Neural progenitor cell (in vitro differentiated cells): Measurements from ENCODE around the gene ARMC10. TPM values are rescaled to one million over a fixed set of nuclear protein-coding genes. Genes with fewer than 3 reads are reported as not detected.
"Not testable (repeated sequence)": the region's sequence is repeated elsewhere in the genome, so short reads cannot be mapped to it uniquely, and the experiment has no call there.

Experiments used
- DNase-seq: peaks from one replicate; pipeline ENCODE4 v3.0.0-alpha.2; 2016; ENCODE audit warnings: low spot score
- H2AFZ ChIP-seq: fragments of 200-600 bp; sonication (generic); replicated peaks from 2 replicates; pipeline ENCODE4 v1.6.1; 2016; ENCODE audit warnings: antibody characterized with exemption
- H3F3A ChIP-seq: fragments of 200-600 bp; sonication (generic); 2 replicates; pipeline ENCODE4 v1.6.1; 2016; ENCODE audit warnings: antibody characterized with exemption, low read depth
- H3K27ac ChIP-seq: fragments of 200-600 bp; sonication (generic); 2 replicates; pipeline ENCODE4 v1.5.1; 2016; ENCODE audit warnings: mild to moderate bottlenecking
- H3K27me3 ChIP-seq: fragments of 200-600 bp; sonication (generic); 2 replicates; pipeline ENCODE4 v1.6.1; 2016; ENCODE audit warnings: mild to moderate bottlenecking, moderate library complexity
- H3K36me3 ChIP-seq: fragments of 200-600 bp; sonication (generic); 2 replicates; pipeline ENCODE4 v1.5.1; 2016
- H3K4me1 ChIP-seq: fragments of 200-600 bp; sonication (generic); 2 replicates; pipeline ENCODE4 v1.6.1; 2016; ENCODE audit warnings: mixed run types
- H3K4me2 ChIP-seq: fragments of 200-600 bp; sonication (generic); 2 replicates; pipeline ENCODE4 v1.6.1; 2016
- H3K4me3 ChIP-seq: fragments of 200-600 bp; sonication (generic); 2 replicates; pipeline ENCODE4 v1.5.1; 2016
- H3K79me2 ChIP-seq: fragments of 200-600 bp; sonication (generic); 2 replicates; pipeline ENCODE4 v1.6.1; 2016; ENCODE audit warnings: low read depth
- H3K9ac ChIP-seq: fragments of 200-600 bp; sonication (generic); 2 replicates; pipeline ENCODE4 v1.6.1; 2016
- H3K9me3 ChIP-seq: fragments of 200-600 bp; sonication (generic); 2 replicates; pipeline ENCODE4 v1.5.1; 2016; ENCODE audit warnings: low read depth
- H4K20me1 ChIP-seq: fragments of 200-600 bp; sonication (generic); 2 replicates; pipeline ENCODE4 v1.6.1; 2016; ENCODE audit warnings: low read depth
- H3K27ac Mint-ChIP-seq: 3 replicates; pipeline ENCODE4 v1.8.0; 2021; ENCODE audit warnings: mixed read lengths
- H3K27me3 Mint-ChIP-seq: 2 replicates; pipeline ENCODE4 v1.8.0; 2022; ENCODE audit warnings: low read depth, mild to moderate bottlenecking, inconsistent platforms, moderate library complexity, mixed read lengths; ENCODE audit not compliant: insufficient read depth
- H3K36me3 Mint-ChIP-seq: 3 replicates; pipeline ENCODE4 v1.8.0; 2021; ENCODE audit warnings: mixed read lengths
- H3K4me1 Mint-ChIP-seq: 3 replicates; pipeline ENCODE4 v1.8.0; 2021; ENCODE audit warnings: mixed read lengths
- H3K4me3 Mint-ChIP-seq: 3 replicates; pipeline ENCODE4 v1.8.0; 2021; ENCODE audit warnings: mild to moderate bottlenecking, moderate library complexity, mixed read lengths
- H3K9me3 Mint-ChIP-seq: 3 replicates; pipeline ENCODE4 v1.8.0; 2020; ENCODE audit warnings: mixed read lengths
- EZH2 ChIP-seq: fragments of 200-600 bp; sonication (generic); IDR thresholded peaks from 2 replicates; pipeline ENCODE4 v1.6.1; 2017; ENCODE audit warnings: antibody characterized with exemption, mild to moderate bottlenecking, moderate library complexity
- EZH2phosphoT487 ChIP-seq: fragments of 200-600 bp; sonication (generic); IDR thresholded peaks from 2 replicates; pipeline ENCODE4 v1.6.1; 2017; ENCODE audit warnings: antibody characterized with exemption
- total RNA-seq: library from RNA; depleted of rRNA; stranded (reverse); fragments of >200 nt; gene quantifications from 2 replicates; pipeline ENCODE4 v1.2.3, GENCODE V29; 2015; ENCODE audit warnings: low replicate concordance
- TF ChIP-seq, protein P1 (sequence below): fragments of 200-600 bp; sonication (generic); IDR thresholded peaks from 2 replicates; pipeline ENCODE4 v1.5.1; 2017; ENCODE audit warnings: antibody characterized with exemption, mild to moderate bottlenecking

ARMC10 gene
- total RNA-seq, 1 donor from 2014 or later = 56.5 TPM

DNA sequence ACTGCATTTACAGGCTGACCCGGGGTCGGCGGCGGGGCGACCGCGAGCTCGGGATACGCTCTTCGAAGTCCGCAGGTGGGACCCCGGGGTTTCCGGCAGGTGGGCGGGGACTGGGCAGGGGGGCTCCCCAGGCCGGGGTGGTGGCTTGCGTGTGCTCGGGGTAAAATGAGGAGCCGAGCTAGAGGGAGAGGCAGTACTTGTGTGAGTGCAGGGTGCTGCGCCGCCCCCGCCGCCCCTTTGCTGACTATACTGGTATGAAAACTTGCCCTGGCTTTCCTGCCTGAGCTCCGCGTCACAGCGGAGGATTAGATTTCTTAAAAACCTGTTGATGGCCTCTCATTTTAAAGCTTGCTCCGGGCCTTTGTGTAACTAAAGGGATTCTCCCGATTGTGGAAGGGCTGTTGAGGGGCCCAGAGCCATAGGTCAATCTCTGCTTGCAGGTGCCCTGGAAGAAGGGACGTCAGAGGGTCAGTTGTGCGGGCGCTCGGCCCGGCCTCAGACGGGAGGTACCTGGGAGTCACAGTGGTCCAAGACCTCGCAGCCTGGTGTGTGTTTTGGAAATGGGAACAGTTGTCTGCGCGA, 488 bp downstream of the ARMC10 start:
- Mint-ChIP-seq H3K4me3 (peak overlapping the region; percentile 98), H3K9me3 (peaks cover 2% of the 10 kb centered on the region), H3K27ac (peak overlapping the region; percentile 50), H3K4me1 (peaks cover 20% of the 10 kb centered on the region), H3K27me3 (peaks cover 7% of the 10 kb centered on the region), H3K36me3 (peaks cover 7% of the 10 kb centered on the region)
- Histone ChIP-seq H3K9me3 (no peaks in the 10 kb centered on the region), H2AFZ (peak overlapping the region; percentile 90), H3F3A (peaks cover 20% of the 10 kb centered on the region), H4K20me1 (peaks cover 3% of the 10 kb centered on the region), H3K4me1 (peaks cover 6% of the 10 kb centered on the region), H3K27ac (peak overlapping the region; percentile 84), H3K4me3 (peak overlapping the region; percentile 80), H3K79me2 (peaks cover 54% of the 10 kb centered on the region), H3K9ac (peak overlapping the region; percentile 58), H3K36me3 (no peaks in the 10 kb centered on the region), H3K27me3 (no peaks in the 10 kb centered on the region), H3K4me2 (peak overlapping the region; percentile 82)
- DNase-seq = peak; percentile 78
- TF ChIP-seq EZH2 (no peak), EZH2phosphoT487 (no peak)
- TF ChIP-seq, protein P1, sequence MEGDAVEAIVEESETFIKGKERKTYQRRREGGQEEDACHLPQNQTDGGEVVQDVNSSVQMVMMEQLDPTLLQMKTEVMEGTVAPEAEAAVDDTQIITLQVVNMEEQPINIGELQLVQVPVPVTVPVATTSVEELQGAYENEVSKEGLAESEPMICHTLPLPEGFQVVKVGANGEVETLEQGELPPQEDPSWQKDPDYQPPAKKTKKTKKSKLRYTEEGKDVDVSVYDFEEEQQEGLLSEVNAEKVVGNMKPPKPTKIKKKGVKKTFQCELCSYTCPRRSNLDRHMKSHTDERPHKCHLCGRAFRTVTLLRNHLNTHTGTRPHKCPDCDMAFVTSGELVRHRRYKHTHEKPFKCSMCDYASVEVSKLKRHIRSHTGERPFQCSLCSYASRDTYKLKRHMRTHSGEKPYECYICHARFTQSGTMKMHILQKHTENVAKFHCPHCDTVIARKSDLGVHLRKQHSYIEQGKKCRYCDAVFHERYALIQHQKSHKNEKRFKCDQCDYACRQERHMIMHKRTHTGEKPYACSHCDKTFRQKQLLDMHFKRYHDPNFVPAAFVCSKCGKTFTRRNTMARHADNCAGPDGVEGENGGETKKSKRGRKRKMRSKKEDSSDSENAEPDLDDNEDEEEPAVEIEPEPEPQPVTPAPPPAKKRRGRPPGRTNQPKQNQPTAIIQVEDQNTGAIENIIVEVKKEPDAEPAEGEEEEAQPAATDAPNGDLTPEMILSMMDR = no peak

DNA sequence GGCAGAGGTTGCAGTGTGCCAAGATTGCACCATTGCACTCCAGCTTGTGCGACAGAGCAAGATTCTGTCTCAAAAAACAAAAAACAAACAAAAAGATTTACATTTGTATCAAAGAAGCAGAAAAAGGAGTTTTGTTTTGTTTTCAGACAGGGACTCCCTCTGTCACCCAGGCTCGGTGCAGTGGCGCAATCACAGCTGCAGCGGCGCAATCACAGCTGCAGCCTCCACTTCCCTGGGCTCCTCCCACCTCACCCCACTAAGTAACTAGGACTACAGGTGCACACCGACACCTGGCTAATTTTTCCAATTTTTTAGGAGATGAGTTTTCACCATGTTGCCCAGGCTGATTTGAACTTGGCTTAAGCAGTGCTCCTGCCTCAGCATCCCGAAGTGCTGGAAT, 1.8 kb downstream of the ARMC10 start:
- Histone ChIP-seq H3K4me1 (peaks cover 6% of the 10 kb centered on the region), H3K27me3 (no peaks in the 10 kb centered on the region), H3K79me2 (peaks cover 67% of the 10 kb centered on the region), H3K36me3 (no peaks in the 10 kb centered on the region), H4K20me1 (peaks cover 3% of the 10 kb centered on the region), H3K9ac (no peak overlapping the region), H3K9me3 (no peaks in the 10 kb centered on the region), H3F3A (peaks cover 20% of the 10 kb centered on the region), H3K4me2 (no peak overlapping the region), H2AFZ (no peak overlapping the region), H3K27ac (no peak overlapping the region), H3K4me3 (no peak overlapping the region)
- no peak overlapping the region for H3K27ac Mint-ChIP-seq
- peaks cover 20% of the 10 kb centered on the region for H3K4me1 Mint-ChIP-seq
- H3K9me3 Mint-ChIP-seq = no peaks in the 10 kb centered on the region
- TF ChIP-seq EZH2phosphoT487 (no peak), EZH2 (no peak)
- TF ChIP-seq, protein P1 = no peak
- peaks cover 4% of the 10 kb centered on the region for H3K36me3 Mint-ChIP-seq
- peak overlapping the region; percentile 98 for H3K4me3 Mint-ChIP-seq
- DNase-seq = no peak
- H3K27me3 Mint-ChIP-seq = peaks cover 7% of the 10 kb centered on the region

DNA sequence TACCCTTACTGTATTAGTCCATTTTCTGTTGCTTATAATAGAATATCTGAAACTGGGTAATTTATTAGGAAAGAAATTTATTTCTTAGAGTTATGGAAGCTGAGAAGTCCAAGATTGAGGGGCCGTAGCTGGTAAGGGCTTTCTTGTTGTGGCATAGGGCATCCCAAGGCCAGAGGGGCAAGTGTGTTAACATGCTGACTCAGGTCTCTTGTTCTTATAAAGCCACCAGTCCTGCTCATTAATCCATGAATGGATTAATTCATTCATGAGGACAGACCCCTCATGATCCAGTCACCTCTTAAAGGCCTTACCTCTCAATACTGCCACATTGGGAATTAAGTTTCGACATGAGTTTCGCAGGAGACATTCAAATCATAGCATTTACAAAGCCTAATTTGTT, 2.4 kb downstream of the ARMC10 start:
- Mint-ChIP-seq H3K4me1 (peaks cover 20% of the 10 kb centered on the region), H3K36me3 (peaks cover 4% of the 10 kb centered on the region), H3K27me3 (peaks cover 7% of the 10 kb centered on the region), H3K27ac (no peak overlapping the region), H3K9me3 (no peaks in the 10 kb centered on the region), H3K4me3 (no peak overlapping the region)
- H3K79me2 ChIP-seq = peaks cover 73% of the 10 kb centered on the region
- H2AFZ ChIP-seq = no peak overlapping the region
- no peak overlapping the region for H3K27ac ChIP-seq
- DNase-seq = no peak
- H3K4me1 ChIP-seq = peaks cover 6% of the 10 kb centered on the region
- H3K9ac ChIP-seq = no peak overlapping the region
- no peaks in the 10 kb centered on the region for H3K27me3 ChIP-seq
- H3K4me3 ChIP-seq = no peak overlapping the region
- no peaks in the 10 kb centered on the region for H3K36me3 ChIP-seq
- no peak overlapping the region for H3K4me2 ChIP-seq
- TF ChIP-seq EZH2 = no peak
- H3K9me3 ChIP-seq = no peaks in the 10 kb centered on the region
- peaks cover 20% of the 10 kb centered on the region for H3F3A ChIP-seq
- peaks cover 3% of the 10 kb centered on the region for H4K20me1 ChIP-seq

DNA sequence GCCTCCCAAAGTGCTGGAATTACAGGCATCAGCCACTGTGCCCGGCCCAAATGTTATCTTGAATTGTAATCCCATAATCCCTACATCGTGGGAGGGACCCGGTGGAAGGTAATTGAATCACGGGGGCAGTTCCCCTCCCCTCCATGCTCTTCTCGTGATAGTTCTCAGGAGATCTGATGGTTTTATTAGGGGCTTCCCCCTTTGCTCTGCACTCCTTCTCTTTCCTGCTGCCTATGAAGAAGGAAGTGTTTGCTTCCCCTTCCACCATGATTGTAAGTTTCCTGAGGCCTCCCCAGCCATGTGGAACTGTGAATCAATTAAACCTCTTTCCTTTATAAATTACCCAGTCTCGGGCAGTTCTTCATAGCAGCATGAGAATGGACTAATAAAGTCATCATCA, 3.3 kb downstream of the ARMC10 start:
- H3K4me1 ChIP-seq, H3K9me3 ChIP-seq, H3K27me3 ChIP-seq, H3K36me3 Mint-ChIP-seq, H3K27ac Mint-ChIP-seq, H2AFZ ChIP-seq, H3K36me3 ChIP-seq, H4K20me1 ChIP-seq, H3K27me3 Mint-ChIP-seq, H3K9me3 Mint-ChIP-seq, H3K9ac ChIP-seq, DNase-seq, H3K4me3 ChIP-seq, H3K27ac ChIP-seq, H3K4me2 ChIP-seq: not testable (repeated sequence)
- H3K4me1 Mint-ChIP-seq = peaks cover 20% of the 10 kb centered on the region
- H3K4me3 Mint-ChIP-seq = peak overlapping the region; percentile 57
- peaks cover 77% of the 10 kb centered on the region for H3K79me2 ChIP-seq
- peaks cover 20% of the 10 kb centered on the region for H3F3A ChIP-seq
